NCI-H526 treated with DMSO at 0.1 percent for 48 hours (cell line): Measurements from ENCODE around the gene HSD17B3.
"Not testable (repeated sequence)": the region's sequence is repeated elsewhere in the genome, so short reads cannot be mapped to it uniquely, and the experiment has no call there.

ENCODE experiments used
- DNase-seq: peaks from one replicate; lab custom pipeline; 2025; lab: John Stamatoyannopoulos, UW

Gene HSD17B3

DNA sequence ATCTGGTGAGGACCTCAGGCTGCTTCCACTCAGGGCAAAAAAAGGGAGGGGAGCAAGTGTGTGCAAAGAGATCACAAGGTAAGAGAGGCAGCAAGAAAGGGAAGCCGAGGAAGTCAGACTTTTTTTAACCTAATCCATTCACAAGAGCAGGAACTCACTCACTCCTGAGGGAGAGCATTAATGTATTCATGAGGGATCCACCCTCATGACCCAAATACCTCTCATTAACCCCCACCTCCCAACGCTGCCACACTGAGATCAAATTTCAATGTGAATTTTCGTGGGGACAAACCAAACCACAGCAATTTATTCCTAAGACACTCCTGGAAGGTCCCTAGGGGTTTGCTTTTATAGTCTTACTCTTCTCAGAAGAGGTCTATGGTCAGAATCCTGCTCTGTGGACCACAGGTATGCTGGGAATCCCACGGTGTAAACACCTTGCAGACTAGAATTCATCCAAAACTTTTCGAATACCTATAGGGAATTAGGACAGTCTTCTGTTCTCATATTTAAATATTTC, 108.7 kb downstream of the HSD17B3 start:
- DNase-seq: no peak

DNA sequence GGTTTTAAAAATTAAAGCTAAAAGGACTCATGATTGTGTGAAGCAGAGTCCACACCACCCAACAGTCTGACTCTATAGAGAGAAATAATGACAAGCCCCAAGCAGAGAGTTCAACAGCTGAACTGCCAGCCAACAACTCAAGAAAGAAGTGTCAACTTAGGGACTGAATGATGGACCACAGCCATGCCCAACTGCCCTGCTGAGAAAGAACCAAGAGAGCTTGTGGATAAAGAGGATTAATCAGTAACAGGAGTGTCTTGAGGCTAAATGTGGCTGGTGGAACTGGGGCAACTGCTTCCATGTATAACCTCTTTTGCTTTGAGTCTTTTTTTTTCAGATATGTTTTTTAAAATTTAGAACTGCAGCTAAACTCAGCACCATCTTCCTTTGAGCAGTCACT, 109.3 kb downstream of the HSD17B3 start:
- no peak for DNase-seq

DNA sequence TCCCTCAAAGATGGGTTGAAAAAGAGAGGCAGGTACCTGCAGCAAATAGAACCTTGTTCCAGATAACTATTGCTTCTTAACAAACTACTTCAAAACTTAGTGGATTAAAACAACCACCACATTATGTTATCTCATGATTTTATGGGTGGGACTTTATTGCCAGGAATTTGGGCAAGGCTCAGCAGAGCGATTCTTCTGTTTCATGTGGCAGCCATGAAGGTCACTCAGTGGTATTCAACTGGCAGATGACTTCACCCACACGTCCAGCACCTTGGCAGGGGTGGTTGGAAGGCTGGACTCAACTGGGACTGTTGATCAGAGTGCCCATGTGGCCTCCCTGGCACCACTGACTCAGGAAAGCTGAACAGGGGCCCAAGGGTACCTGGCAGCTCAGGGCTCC, 112.0 kb downstream of the HSD17B3 start:
- no peak for DNase-seq

DNA sequence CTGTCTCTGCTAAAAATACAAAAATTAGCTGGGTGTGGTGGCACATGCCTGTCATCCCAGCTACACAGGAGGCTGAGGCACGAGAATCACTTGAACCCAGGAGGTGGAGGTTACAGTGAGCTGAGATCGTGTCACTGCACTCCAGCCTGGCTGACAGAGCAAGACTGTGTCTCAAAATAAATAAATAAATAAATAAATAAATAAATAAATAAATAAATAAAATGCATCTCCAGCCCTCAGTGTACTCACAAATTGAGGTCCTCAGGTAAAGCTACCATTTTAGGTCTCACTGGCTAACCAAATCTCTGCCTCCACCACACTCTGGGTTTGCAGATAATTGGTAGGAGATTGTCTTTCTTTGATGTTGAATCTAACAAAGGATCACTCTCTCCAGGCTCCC, 112.4 kb downstream of the HSD17B3 start:
- DNase-seq: not testable (repeated sequence)

DNA sequence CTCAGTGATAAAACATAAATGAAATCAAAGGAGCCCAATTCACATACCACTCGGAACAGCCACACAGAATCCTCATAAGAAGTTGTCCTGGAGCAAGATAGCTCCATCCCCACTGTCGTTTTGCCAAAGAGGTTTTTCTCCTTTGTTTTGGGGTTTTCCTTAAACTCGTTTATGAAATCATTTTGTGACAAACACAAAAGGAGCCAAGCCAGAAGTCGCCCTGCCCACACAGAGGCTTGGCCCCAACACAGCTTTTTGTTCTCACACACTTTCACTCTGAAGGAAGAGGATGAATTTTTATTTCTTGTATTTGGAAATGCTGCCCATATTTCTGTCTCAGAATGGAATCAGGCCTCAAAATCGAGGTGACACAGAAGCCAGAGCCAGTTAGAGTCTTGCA, 113.4 kb downstream of the HSD17B3 start:
- no peak for DNase-seq

DNA sequence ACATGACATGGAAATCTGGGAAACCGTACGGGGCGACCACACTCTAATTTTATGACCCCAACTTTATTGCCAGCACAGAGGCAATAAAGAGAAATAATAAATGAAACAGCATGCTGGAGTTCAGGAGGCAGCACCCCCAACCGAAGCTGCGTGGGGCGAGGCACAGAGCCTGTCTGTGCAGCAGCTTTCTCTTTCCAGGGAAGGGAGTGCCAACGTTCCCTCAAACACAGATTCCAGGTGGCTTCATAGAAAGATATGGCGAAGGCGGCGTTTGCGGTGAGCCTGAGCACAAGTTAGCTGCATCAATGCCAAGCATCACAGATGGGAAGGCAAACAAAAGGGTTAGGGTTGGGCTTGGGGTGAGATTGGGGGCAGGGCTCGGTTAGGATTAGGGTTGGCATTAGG, 114.8 kb downstream of the HSD17B3 start:
- DNase-seq: no peak

DNA sequence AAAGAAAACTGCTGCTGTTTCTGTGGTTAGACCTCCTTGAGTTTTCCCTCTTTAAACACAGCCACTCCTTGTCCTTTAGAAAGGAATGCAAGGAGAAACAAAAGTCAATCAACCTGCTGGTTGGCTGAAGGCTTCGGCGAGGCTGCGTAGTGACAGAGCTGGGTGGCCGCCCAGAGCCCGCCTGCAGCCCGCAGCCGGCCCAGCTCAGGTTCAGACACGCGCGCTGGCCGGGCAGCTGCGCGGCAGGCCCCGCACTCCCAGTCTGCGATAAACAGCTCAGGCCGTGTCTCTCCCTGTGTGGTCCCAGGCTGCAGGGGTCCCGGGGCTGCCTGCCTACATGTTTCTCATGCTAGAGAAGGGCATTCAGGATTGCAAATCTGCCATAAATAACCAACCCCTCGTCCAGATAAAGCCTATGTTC, 115.4 kb downstream of the HSD17B3 start:
- no peak for DNase-seq

DNA sequence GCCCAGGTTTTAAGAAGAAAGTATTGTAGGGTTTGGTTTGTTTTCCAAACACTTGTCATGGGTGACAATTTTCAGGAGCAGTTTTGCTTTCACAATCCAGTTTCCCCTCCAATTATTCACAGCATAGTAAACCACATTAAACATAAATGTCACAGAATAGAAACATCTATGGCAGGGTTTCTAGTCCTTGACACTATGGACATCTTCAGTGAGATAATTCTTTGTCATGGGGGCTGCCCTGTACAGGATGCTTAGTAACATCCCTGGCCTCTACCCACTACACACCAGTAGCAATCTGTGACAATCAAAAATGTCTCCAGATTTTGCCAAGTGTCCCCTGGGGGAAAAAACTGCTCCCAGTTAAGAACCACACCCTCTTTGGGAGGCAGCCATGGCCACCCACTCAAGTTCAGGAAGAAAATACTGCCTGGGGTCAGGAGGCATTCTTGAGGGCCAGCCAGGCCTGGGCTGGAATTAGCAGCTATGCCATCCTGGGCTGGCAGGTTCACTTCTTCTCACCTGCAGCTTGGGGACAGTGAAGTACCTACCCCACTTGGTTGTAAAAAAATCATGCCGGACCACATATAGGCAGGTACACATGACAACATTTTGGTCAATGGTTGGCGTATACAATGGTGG, 116.3 kb downstream of the HSD17B3 start:
- no peak for DNase-seq
